SK-N-SH (cell line): ENCODE measurements around the gene COQ10B.

Source experiments
- ELF1 ChIP-seq: IDR thresholded peaks from 2 replicates; pipeline ENCODE4 v1.4.0; 2012
- EP300 ChIP-seq, 2 experiments: IDR thresholded peaks; 2 replicates each; pipeline versions ENCODE4 v1.4.0 to v1.6.1; 2012; ENCODE audit warnings: borderline replicate concordance in 1 of 2, low read depth in 1 of 2, low read length in 1 of 2
- FOXM1 ChIP-seq: IDR thresholded peaks from 2 replicates; pipeline ENCODE4 v1.4.0; 2012; ENCODE audit warnings: low read depth, mild to moderate bottlenecking
- NFIC ChIP-seq: IDR thresholded peaks from 2 replicates; pipeline ENCODE4 v1.4.0; 2012; ENCODE audit warnings: borderline replicate concordance
- NRF1 ChIP-seq: IDR thresholded peaks from 2 replicates; pipeline ENCODE4 v1.6.1; 2012; ENCODE audit warnings: low read depth, mild to moderate bottlenecking, low read length
- POLR2AphosphoS5 ChIP-seq: IDR thresholded peaks from 2 replicates; pipeline ENCODE4 v1.6.1; 2012; ENCODE audit warnings: low read depth, low read length
- RAD21 ChIP-seq: IDR thresholded peaks from 2 replicates; pipeline ENCODE4 v1.6.1; 2012; ENCODE audit warnings: mild to moderate bottlenecking, low read length
- SIN3A ChIP-seq: IDR thresholded peaks from 2 replicates; pipeline ENCODE4 v1.6.1; 2012; ENCODE audit warnings: low read depth, mild to moderate bottlenecking, low read length, moderate library complexity, borderline replicate concordance
- TAF1 ChIP-seq: IDR thresholded peaks from 2 replicates; pipeline ENCODE4 v1.6.1; 2012; ENCODE audit warnings: low read depth, mild to moderate bottlenecking, low read length, moderate library complexity, borderline replicate concordance
- YY1 ChIP-seq: IDR thresholded peaks from 2 replicates; pipeline ENCODE4 v1.4.0; 2012; ENCODE audit warnings: low read depth, mild to moderate bottlenecking
- TF ChIP-seq, protein P1 (sequence below): IDR thresholded peaks from 2 replicates; pipeline ENCODE4; 2012
- TF ChIP-seq, protein P2 (sequence below): fragments of 200-600 bp; sonication (generic); IDR thresholded peaks from 2 replicates; pipeline ENCODE4 v1.6.1; 2017; ENCODE audit warnings: antibody characterized with exemption, mild to moderate bottlenecking, moderate library complexity
- TF ChIP-seq, protein P3 (sequence below): fragments of 150-350 bp; IDR thresholded peaks from 2 replicates; pipeline ENCODE4 v1.6.1; 2016; ENCODE audit warnings: mild to moderate bottlenecking, low read depth, low read length

DNA sequence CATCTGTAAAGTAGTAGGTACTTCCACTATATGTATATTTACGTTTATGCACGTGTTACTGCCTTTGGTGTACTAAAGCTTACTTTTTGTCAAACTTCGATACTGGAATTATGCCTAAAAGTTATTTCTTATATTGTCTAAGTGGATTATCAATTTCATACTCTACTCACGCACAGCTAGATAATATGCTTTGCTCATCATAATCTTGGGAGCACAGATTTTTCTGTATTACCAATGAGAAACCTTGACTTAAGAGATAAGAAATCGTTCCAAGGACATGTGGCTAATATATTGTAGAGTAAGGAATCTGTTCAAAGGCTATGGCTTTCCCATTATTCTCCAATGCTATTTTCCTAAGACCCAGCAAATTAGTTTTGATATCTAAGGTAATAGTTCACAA lies 53.3 kb downstream of the COQ10B start:
- TF ChIP-seq, protein P1, sequence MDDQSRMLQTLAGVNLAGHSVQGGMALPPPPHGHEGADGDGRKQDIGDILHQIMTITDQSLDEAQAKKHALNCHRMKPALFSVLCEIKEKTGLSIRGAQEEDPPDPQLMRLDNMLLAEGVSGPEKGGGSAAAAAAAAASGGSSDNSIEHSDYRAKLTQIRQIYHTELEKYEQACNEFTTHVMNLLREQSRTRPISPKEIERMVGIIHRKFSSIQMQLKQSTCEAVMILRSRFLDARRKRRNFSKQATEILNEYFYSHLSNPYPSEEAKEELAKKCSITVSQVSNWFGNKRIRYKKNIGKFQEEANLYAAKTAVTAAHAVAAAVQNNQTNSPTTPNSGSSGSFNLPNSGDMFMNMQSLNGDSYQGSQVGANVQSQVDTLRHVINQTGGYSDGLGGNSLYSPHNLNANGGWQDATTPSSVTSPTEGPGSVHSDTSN, result no peak
- TF ChIP-seq EP300 (IDR thresholded peaks at IDR 0.05; ENCODE audit: borderline replicate concordance in 1 of 2, low read depth in 1 of 2, low read length in 1 of 2), result no peak
- no peak for TF ChIP-seq YY1
- TF ChIP-seq, protein P2, sequence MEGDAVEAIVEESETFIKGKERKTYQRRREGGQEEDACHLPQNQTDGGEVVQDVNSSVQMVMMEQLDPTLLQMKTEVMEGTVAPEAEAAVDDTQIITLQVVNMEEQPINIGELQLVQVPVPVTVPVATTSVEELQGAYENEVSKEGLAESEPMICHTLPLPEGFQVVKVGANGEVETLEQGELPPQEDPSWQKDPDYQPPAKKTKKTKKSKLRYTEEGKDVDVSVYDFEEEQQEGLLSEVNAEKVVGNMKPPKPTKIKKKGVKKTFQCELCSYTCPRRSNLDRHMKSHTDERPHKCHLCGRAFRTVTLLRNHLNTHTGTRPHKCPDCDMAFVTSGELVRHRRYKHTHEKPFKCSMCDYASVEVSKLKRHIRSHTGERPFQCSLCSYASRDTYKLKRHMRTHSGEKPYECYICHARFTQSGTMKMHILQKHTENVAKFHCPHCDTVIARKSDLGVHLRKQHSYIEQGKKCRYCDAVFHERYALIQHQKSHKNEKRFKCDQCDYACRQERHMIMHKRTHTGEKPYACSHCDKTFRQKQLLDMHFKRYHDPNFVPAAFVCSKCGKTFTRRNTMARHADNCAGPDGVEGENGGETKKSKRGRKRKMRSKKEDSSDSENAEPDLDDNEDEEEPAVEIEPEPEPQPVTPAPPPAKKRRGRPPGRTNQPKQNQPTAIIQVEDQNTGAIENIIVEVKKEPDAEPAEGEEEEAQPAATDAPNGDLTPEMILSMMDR, result no peak
- no peak for TF ChIP-seq ELF1
- TF ChIP-seq SIN3A, result no peak
- no peak for TF ChIP-seq NRF1
- TF ChIP-seq POLR2AphosphoS5, result no peak
- TF ChIP-seq TAF1, result no peak
- TF ChIP-seq RAD21, result no peak
- no peak for TF ChIP-seq NFIC
- TF ChIP-seq, protein P3, sequence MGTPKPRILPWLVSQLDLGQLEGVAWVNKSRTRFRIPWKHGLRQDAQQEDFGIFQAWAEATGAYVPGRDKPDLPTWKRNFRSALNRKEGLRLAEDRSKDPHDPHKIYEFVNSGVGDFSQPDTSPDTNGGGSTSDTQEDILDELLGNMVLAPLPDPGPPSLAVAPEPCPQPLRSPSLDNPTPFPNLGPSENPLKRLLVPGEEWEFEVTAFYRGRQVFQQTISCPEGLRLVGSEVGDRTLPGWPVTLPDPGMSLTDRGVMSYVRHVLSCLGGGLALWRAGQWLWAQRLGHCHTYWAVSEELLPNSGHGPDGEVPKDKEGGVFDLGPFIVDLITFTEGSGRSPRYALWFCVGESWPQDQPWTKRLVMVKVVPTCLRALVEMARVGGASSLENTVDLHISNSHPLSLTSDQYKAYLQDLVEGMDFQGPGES, result no peak
- TF ChIP-seq FOXM1, result no peak
